Activated naive CD4-positive, alpha-beta T cell treated with anti-CD3 and anti-CD28 coated beads for 36 hours (primary cell): ENCODE measurements around the gene CERS1. TPM values are rescaled to one million over a fixed set of nuclear protein-coding genes. Genes with fewer than 3 reads are reported as not detected.

Experiments used
- CTCF ChIA-PET: fragments of 350-600 bp; sonication (Branson Sonifier 250); formaldehyde crosslinking; loops from one replicate; lab custom pipeline; 2021; ENCODE audit warnings: antibody characterized with exemption; lab: Charles Lee
- DNase-seq: peaks from one replicate; pipeline ENCODE4 v3.0.0-alpha.2; 2020
- H3K27ac Mint-ChIP-seq: one replicate; pipeline ENCODE4 v1.8.0; 2021; ENCODE audit warnings: mild to moderate bottlenecking, mixed read lengths
- H3K27me3 Mint-ChIP-seq: one replicate; pipeline ENCODE4 v1.8.0; 2021; ENCODE audit warnings: low read depth, mixed read lengths
- H3K36me3 Mint-ChIP-seq: one replicate; pipeline ENCODE4 v1.8.0; 2021; ENCODE audit warnings: low read depth, mixed read lengths
- H3K4me1 Mint-ChIP-seq: one replicate; pipeline ENCODE4 v1.8.0; 2021; ENCODE audit warnings: low read depth, mixed read lengths
- H3K4me3 Mint-ChIP-seq: one replicate; pipeline ENCODE4 v1.8.0; 2021; ENCODE audit warnings: mild to moderate bottlenecking, moderate library complexity, mixed read lengths
- H3K9me3 Mint-ChIP-seq: one replicate; pipeline ENCODE4 v1.8.0; 2021; ENCODE audit warnings: mixed read lengths
- intact Hi-C: fragments of 100-400 bp; cut with micrococcal nuclease; formaldehyde crosslinking; loops from one replicate; pipeline ENCODE4 v1.15.1; 2023
- total RNA-seq, 2 experiments: library from RNA; stranded (reverse); gene quantifications; one replicate each; pipeline ENCODE4 v1.2.3, GENCODE V29; 2021

Gene CERS1
- total RNA-seq, 2 experiments from 2014 or later, result not detected

- H3K4me1 Mint-ChIP-seq, result peaks cover 44% of the 10 kb centered on the region
- intact Hi-C loops, result loop anchor here (2.0 to 5.0 kb wide), 3 partner anchors 438 to 828 kb away; partner anchors contain the start of gene IL12RB1
- H3K4me3 Mint-ChIP-seq, result no peak overlapping the region
- peaks cover 19% of the 10 kb centered on the region for H3K36me3 Mint-ChIP-seq
- CTCF ChIA-PET, result interaction anchor here (0.6 to 0.7 kb wide), 3 partner anchors 322 to 395 kb away, joined by 3 to 6 read pairs (median 3); no protein-coding TSS in a partner anchor
- no peaks in the 10 kb centered on the region for H3K9me3 Mint-ChIP-seq
- DNase-seq, result peak; percentile 63
- no peak overlapping the region for H3K27ac Mint-ChIP-seq
- no peaks in the 10 kb centered on the region for H3K27me3 Mint-ChIP-seq
Observed at GRCh38 chr19:18915639-18916038, 19.7 kb upstream of the CERS1 start.

DNA sequence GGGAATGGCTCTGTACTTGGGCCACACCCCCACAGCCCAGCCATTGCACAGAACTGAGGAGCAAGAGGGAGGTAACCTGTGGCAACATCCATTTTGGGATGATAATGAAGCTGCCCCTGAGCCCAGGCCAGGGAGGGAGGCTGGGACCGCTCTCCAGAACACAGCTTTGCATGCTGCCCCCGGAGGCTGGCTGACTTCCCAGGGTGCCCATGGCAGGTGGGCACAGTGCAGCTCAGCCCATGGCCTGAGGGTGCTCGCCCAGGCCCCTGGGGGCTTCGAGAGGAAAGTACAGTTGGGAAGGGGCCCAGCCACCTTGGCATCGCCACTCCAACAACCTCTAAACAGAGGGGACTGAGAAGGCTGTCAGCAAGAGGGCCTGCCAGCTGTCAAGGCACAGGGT, 17.5 kb upstream of the CERS1 start:
- Mint-ChIP-seq H3K4me1 (peaks cover 30% of the 10 kb centered on the region), H3K9me3 (no peaks in the 10 kb centered on the region), H3K4me3 (no peak overlapping the region), H3K36me3 (peaks cover 18% of the 10 kb centered on the region), H3K27ac (no peak overlapping the region), H3K27me3 (no peaks in the 10 kb centered on the region)
- intact Hi-C loops, result no loop called here
- DNase-seq, result no peak
- CTCF ChIA-PET, result no interaction called here

DNA sequence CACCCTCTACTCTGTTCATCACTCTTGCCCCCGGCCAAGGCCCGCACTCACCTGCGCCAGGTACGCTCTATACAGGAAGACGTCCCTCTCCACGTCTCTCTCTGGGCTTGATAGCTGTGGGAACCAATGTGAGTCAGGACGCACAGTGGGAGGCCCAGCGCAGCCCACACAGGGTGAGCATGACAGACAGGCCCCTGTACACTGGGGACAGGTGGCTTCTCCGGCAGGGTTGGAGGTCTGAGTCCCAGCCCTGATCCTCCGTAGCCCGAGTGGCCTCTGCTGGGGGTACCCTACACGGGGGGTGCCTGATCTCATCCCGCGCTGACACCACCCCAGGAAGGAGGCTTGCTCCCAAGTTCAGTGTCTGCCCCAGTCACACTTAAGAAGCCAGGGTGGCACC, 17.0 kb upstream of the CERS1 start:
- Mint-ChIP-seq H3K27ac (no peak overlapping the region), H3K4me3 (no peak overlapping the region), H3K36me3 (peaks cover 18% of the 10 kb centered on the region), H3K9me3 (no peaks in the 10 kb centered on the region), H3K27me3 (no peaks in the 10 kb centered on the region), H3K4me1 (peaks cover 26% of the 10 kb centered on the region)
- DNase-seq, result no peak
- intact Hi-C loops, result no loop called here
- CTCF ChIA-PET, result interaction anchor here (1.1 kb wide), 1 partner anchor 70 kb away, joined by 5 read pairs; no protein-coding TSS in a partner anchor

GRCh38 chr19:18910801-18911436, 15.0 kb upstream of the CERS1 start:
- peaks cover 18% of the 10 kb centered on the region for H3K36me3 Mint-ChIP-seq
- no peak overlapping the region for H3K4me3 Mint-ChIP-seq
- H3K27ac Mint-ChIP-seq, result no peak overlapping the region
- CTCF ChIA-PET, result no interaction called here
- intact Hi-C loops, result no loop called here
- no peaks in the 10 kb centered on the region for H3K9me3 Mint-ChIP-seq
- DNase-seq, result no peak
- no peaks in the 10 kb centered on the region for H3K27me3 Mint-ChIP-seq
- peaks cover 16% of the 10 kb centered on the region for H3K4me1 Mint-ChIP-seq

DNA sequence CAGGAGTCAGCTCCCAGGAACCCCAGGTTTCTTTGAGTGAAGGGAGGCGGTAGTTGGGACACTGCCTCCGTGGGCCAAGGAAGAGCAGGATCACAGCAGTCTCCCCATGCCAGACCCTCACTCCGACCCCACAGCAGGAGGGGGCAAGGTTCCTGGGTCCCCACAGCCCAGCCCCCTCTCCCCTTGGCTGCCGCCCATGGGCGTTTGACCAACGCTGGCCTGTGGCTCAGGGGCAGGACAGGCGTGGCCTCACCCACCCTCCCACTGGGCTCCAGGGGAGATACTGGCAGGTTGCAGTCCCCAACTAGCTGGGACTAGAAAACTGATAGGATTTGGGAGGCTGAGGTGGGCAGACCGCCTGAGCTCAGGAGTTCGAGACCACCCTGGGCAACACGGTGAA, 14.1 kb upstream of the CERS1 start:
- Mint-ChIP-seq H3K9me3 (no peaks in the 10 kb centered on the region), H3K4me1 (peaks cover 8% of the 10 kb centered on the region), H3K4me3 (no peak overlapping the region), H3K27me3 (no peaks in the 10 kb centered on the region), H3K36me3 (peaks cover 15% of the 10 kb centered on the region), H3K27ac (no peak overlapping the region)
- DNase-seq, result no peak
- intact Hi-C loops, result no loop called here
- CTCF ChIA-PET, result no interaction called here

DNA sequence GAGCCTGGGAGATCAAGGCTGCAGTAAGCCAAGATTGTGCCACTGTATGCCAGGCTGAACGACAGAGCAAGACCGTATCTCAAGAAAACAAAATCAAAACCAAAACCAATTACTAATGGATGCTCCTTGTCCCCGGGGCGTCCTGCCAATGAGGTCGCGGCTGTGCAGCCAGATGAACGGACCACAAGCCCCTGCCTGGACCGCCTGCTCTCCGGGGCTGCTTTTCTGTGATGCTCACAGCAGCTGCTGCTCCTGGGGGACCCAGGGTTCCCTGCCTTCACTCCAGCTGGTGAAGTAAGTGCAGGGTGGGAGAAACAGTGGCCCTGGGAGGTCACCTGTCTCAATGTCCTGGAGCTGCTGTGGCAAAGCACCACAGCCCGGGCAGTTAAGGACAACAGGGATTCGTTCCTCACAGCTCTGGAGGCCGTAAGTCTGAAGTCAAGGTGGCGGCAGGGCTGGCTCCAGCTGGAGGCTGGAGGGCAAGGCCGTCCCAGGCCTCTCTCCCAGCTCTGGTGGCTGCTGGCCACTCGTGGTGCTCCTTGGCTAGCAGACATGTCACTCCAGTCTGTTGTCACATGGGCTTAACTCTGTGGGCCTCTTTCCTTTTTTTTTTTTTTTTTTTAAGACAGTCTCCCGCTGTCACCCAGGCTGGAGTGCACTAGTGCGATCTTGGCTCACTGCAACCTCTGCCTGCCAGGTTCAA, 13.1 kb upstream of the CERS1 start:
- H3K9me3 Mint-ChIP-seq, result no peaks in the 10 kb centered on the region
- CTCF ChIA-PET, result no interaction called here

DNA sequence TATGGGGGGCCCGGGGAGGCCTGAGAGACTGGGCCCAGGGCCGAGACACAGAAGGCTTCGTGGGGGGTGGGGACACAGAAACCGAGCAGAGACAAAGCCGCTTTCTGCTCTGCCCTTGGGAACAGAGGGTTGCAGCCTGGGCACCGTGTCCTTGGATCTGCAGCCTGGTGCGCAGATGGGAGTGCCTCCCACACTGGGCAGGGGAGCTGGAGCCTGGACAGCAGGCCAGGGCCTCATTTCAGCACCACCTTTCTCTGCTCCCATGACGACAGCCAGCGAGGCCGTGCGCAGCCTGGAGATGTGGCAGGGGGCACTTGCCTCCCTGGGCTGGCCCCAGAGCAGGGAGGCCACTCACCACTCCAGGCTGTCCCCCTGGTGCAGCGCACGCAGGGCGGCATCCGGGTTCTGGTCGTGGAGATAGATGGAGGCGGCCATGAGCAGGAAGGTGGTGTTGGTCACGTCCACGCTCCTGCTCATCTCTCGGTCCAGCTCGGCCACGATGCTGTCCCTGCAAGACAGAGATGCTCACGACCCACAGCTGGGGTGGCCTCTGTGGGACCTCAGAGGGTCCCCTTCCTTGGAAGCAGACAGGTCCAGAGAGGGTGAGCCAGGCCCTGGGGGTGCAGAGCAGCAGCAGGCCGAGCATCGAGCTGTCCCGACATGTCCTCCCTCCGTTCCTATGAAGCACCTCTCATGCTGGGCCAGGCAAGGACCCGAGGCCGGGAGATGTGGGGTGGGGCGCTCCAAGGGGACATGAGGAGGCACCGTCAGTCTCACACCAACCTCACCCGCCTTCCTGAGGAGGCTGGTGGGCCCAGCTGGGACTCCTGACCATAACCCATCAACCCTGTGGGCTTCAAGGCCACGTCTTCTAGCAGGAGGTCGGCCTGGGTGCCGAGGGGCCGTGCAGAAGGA, 10.9 kb upstream of the CERS1 start:
- H3K36me3 Mint-ChIP-seq, result peaks cover 6% of the 10 kb centered on the region
- CTCF ChIA-PET, result no interaction called here
- no peak overlapping the region for H3K4me3 Mint-ChIP-seq
- no peaks in the 10 kb centered on the region for H3K9me3 Mint-ChIP-seq
- intact Hi-C loops, result no loop called here
- no peaks in the 10 kb centered on the region for H3K4me1 Mint-ChIP-seq
- no peak for DNase-seq
- H3K27ac Mint-ChIP-seq, result no peak overlapping the region
- no peaks in the 10 kb centered on the region for H3K27me3 Mint-ChIP-seq

More for the DNA sequence above, 13.1 kb upstream of the CERS1 start:
- intact Hi-C loops, result no loop called here
- no peak for DNase-seq
- Mint-ChIP-seq H3K27me3 (no peaks in the 10 kb centered on the region), H3K4me1 (peaks cover 8% of the 10 kb centered on the region), H3K27ac (no peak overlapping the region), H3K4me3 (no peak overlapping the region), H3K36me3 (peaks cover 15% of the 10 kb centered on the region)

- intact Hi-C loops, result no loop called here
- Mint-ChIP-seq H3K4me3 (no peak overlapping the region), H3K27ac (peak overlapping the region; percentile 30), H3K27me3 (no peaks in the 10 kb centered on the region), H3K9me3 (no peaks in the 10 kb centered on the region), H3K36me3 (peaks cover 10% of the 10 kb centered on the region), H3K4me1 (no peaks in the 10 kb centered on the region)
- CTCF ChIA-PET, result no interaction called here
- DNase-seq, result no peak
Observed at GRCh38 chr19:18905513-18906236, 9.7 kb upstream of the CERS1 start.

- CTCF ChIA-PET, result no interaction called here
- Mint-ChIP-seq H3K27me3 (no peaks in the 10 kb centered on the region), H3K9me3 (no peaks in the 10 kb centered on the region), H3K36me3 (peaks cover 12% of the 10 kb centered on the region), H3K4me3 (no peak overlapping the region), H3K27ac (no peak overlapping the region), H3K4me1 (no peaks in the 10 kb centered on the region)
- intact Hi-C loops, result no loop called here
- no peak for DNase-seq
Observed at GRCh38 chr19:18905058-18905456, 9.1 kb upstream of the CERS1 start.

- no peak overlapping the region for H3K4me3 Mint-ChIP-seq
- H3K4me1 Mint-ChIP-seq, result no peaks in the 10 kb centered on the region
- intact Hi-C loops, result no loop called here
- H3K27ac Mint-ChIP-seq, result no peak overlapping the region
- peaks cover 9% of the 10 kb centered on the region for H3K36me3 Mint-ChIP-seq
- CTCF ChIA-PET, result no interaction called here
- H3K27me3 Mint-ChIP-seq, result no peaks in the 10 kb centered on the region
- DNase-seq, result no peak
- H3K9me3 Mint-ChIP-seq, result no peaks in the 10 kb centered on the region
Observed at GRCh38 chr19:18904334-18905057, 8.5 kb upstream of the CERS1 start.

DNA sequence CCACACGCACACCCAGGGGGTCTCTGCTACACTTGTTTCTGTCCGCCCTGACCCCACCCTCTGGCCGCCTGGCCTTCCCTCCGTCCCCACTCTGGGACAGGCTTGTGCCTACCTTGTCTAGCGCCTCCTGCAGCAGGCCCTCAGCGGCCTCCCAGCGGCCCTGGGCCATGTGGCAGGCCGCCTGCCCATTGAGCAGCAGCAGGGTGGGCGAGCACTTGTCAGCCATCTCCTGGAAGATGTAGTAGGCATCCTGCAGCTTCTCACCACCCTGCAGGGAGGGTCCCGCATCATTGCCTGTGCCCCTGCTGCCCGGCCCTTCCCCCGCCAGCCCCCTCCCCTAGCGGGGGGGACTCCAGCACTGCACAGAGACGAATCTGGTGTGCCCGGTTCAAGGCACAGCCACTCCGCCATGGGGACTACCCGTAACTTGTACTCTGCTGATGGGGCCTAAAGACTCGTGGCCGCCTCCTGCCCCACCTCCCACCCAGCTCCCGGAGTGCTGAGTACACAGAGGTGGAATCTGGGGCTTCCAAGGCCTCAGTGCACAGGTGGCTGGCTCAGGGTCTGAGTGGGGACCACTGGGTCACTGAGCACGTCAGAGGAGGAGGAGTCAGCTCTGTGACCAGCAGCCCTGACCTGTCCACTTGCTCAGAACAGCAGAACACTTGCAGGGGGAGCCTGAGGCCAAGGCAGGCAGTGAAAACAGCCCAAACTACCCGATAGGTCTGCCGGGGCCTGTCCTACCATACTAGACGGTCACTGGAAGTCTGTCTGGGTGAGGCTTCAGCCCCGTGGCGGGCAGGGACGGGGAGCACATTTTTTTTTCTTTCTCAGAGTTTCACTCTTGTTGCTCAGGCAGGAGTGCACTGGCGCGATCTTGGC, 7.4 kb upstream of the CERS1 start:
- Mint-ChIP-seq H3K9me3 (no peaks in the 10 kb centered on the region), H3K27me3 (no peaks in the 10 kb centered on the region), H3K36me3 (peaks cover 10% of the 10 kb centered on the region), H3K4me1 (no peaks in the 10 kb centered on the region), H3K4me3 (no peak overlapping the region), H3K27ac (no peak overlapping the region)
- no peak for DNase-seq
- CTCF ChIA-PET, result no interaction called here
- intact Hi-C loops, result no loop called here
